HG02623 (cell line): Measurements from ENCODE around the gene HCFC1.

Source experiments
- ATAC-seq: cut with Tn5 transposase; IDR thresholded peaks from one replicate; pipeline ENCODE4 v1.9.1; 2021; ENCODE audit warnings: moderate library complexity; ENCODE audit not compliant: unreplicated experiment

Gene HCFC1

GRCh38 chrX:153907456-153907855, 64.2 kb downstream of the HCFC1 start:
- no peak for ATAC-seq

- no peak for ATAC-seq
Observed at GRCh38 chrX:153906126-153906917, 65.3 kb downstream of the HCFC1 start.

DNA sequence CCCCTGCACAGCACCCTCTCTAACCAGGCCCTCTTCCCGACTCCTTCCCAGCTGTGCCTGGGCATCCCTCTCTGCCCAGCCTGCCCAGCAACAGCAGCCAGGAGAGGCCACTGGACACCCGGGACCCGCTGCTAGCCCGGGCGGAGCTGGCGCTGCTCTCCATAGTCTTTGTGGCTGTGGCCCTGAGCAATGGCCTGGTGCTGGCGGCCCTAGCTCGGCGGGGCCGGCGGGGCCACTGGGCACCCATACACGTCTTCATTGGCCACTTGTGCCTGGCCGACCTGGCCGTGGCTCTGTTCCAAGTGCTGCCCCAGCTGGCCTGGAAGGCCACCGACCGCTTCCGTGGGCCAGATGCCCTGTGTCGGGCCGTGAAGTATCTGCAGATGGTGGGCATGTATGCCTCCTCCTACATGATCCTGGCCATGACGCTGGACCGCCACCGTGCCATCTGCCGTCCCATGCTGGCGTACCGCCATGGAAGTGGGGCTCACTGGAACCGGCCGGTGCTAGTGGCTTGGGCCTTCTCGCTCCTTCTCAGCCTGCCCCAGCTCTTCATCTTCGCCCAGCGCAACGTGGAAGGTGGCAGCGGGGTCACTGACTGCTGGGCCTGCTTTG, 66.0 kb downstream of the HCFC1 start:
- ATAC-seq, result no peak

DNA sequence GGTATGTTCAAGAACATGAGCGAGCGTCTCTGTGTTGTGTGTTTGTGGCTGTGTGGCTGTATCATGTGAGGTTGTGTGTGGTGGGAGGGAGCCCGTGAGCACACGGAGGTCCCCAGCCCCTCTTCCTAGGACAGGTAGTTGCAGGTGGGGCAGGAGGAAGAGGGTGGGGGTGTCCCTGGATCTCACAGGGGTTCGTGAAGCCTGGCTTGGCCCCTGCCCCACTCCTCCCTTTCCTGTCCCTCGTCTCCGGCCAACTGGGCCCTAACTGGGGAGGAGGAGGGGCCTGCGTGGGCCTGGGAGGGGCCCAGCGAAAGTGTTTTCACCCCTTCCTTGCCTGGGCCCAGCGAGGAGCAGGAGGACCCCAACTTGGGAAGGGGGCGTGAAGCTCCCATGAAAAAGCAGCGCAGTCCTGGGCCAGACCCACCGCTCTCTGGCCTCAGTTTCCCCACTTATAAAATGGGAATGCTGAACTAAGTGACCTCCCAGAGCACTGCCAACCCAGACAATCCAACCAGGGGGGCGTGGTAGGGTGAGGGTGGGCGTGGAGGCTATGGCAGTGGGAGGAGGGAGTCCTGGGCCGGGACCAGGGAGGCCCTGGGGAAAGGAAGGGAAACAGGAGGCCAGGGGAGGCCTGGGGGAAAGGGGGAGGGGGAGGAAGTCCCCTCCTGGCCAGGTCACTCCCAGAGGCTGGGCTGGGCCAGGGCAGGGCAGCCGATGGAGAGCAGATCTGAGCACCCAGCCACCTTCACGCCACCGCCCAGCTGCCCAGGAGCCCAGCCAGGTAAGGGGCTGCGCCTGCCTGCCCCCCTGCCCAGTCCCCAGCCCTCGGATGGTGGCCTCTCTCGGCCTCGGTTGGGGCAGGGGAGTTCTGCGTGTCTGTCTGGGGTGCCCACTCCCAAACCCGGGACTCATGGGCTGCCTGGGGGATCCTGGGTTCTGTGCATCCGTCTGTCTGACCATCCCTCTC, 67.3 kb downstream of the HCFC1 start, which contains the start of gene AVPR2:
AVPR2 (plus strand) TSS at position 683 of the 967 bp plus-strand sequence. CDS start 473 bp downstream, outside the sequence.
- ATAC-seq, result no peak

GRCh38 chrX:153903238-153903980, 68.2 kb downstream of the HCFC1 start:
- ATAC-seq, result no peak

DNA sequence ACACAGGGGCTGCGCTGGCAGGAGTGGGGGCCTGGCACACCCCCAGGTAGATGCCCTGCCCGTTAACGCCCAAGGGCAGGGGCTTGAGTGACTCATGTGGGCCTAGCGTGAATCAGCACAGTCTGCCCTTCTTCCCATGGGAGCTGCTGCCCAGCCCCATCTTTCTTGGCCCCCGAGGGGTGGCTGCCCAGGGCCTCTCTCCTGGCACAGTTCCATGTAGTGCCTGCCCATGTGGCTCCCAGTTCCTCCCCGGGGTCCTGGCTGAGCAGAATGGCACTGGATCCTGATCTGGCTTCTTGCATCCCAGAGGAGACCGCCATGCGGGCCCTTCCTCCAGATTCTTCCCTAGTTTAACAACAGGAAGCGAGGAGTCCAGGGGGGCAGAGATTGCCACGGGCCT, 69.2 kb downstream of the HCFC1 start:
- no peak for ATAC-seq

DNA sequence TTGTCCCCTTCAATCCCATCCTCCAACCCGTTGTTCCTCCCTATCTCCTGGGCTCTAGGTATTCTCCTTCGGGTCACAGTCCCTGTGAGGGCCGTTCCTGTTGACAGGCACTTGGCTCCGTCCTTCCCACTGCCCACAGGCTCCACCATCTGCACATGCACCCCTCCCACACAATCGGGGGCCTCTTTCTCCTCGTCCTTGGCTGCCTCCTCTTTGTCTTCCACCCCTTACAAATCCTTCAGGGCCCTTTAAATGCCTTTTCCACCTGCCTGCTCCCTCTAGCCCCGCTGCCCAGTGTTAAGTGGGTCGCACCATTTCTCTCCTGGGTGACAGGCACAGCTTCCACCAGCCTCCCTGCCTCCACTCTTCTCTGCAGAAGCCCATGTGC, 69.9 kb downstream of the HCFC1 start:
- no peak for ATAC-seq

DNA sequence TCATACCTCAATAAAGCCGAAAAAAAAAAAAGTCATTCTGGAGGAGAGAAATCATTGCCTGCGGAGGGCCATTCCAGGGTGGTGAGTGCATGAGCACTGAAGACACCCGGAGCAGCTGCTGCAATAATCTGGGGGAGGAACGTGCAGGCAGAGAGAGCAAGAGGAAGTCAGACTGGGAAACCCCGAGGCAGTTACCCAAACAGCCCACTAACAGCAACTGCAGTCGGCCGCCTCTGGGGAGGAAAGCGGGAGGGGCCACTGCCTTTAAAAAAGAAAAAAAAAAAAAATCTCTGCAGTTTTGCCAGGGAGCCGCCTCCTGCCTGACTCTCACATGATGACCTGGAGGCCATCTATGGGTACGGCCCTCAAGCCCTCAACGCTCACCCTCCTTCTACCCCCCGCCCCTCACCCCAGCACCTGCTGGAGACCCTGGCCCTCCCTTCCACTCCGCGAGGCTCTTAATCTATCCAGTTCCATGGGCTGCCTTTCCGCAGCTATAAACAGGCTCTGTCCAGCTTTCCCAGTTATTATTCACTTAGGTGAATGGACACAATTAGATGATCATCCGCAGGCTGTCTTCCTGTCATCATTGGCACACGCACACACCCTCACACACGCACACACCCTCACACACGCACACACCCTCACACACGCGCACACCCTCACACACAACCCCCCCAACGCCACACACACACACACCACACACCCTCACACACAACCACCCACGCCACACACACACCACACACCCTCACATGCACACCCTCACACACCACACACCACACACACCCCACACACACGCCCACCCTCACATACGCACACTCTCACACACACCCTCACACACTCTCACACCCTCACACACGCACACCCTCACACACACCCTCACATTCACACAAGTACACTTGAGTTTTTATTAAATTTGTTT, 70.5 kb downstream of the HCFC1 start:
- peak; percentile 60 for ATAC-seq

GRCh38 chrX:153897899-153898298, 73.7 kb downstream of the HCFC1 start:
- no peak for ATAC-seq
